Left forelimb (tissue), 1 donor: Measurements from ENCODE around the gene CCDC185.

Experiments
- DNase-seq: peaks from one replicate; pipeline ENCODE4 v3.0.0-alpha.2; 2018; ENCODE audit warnings: low spot score

The CCDC185 gene

GRCh38 chr1:223430236-223430635, 37.0 kb downstream of the CCDC185 start:
- DNase-seq, result no peak

DNA sequence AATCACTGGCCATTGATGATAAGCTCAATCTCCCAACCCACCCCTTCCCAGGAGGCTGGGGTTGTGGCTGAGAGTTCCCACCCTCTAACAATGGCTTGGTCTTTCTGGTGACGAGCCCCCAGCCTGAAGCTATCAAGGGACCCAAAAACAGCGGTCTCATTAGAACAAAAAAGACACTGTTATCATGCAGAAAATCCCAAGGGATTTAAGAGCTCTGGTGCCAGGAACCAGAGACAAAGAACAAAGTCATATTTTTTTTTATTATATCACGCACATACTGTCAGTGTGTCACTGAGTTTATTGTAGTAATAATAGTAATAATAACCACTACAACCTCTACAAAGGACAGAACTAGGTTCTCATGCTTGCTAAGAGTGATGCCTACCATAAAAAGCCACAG, 43.9 kb downstream of the CCDC185 start:
- no peak for DNase-seq

DNA sequence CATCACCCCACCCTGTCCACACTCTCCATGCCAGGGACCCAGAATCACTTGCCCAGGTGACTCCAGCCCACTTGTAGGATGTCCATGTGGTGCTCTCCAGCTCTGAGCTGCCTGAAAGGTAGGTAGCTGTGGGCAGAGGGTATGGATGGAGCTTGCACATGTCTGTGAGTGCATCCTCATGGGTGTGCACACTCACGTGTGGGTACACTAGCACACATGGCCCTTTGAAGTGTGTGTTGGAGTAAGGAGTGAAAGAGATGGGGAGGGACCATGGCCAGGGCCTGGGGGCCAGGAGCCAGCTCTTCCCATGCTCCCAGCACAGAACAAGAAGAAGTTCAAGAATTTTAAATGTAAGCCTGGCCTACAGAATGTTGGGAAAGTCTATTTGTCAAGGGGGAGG, 50.2 kb downstream of the CCDC185 start:
- DNase-seq, result no peak

- DNase-seq, result no peak
These were observed 51.2 kb downstream of the CCDC185 start for GRCh38 chr1:223444411-223444810.
